NCI-H128 (cell line): Measurements from ENCODE around the gene WFDC12.

Source experiments
- DNase-seq: peaks from one replicate; lab custom pipeline; 2025; ENCODE audit not compliant: unreplicated experiment; lab: John Stamatoyannopoulos, UW

The WFDC12 gene

GRCh38 chr20:45092898-45093297 is 31.4 kb downstream of the WFDC12 start:
- DNase-seq = no peak

- DNase-seq = no peak
These were observed 32.9 kb downstream of the WFDC12 start for GRCh38 chr20:45091366-45091765.

- no peak for DNase-seq
These were observed 33.8 kb downstream of the WFDC12 start for GRCh38 chr20:45090481-45090880.

GRCh38 chr20:45088247-45088646 is 36.0 kb downstream of the WFDC12 start:
- DNase-seq = no peak

GRCh38 chr20:45087814-45088213 is 36.5 kb downstream of the WFDC12 start:
- no peak for DNase-seq

- no peak for DNase-seq
These were observed 37.0 kb downstream of the WFDC12 start for GRCh38 chr20:45087097-45087790.

- DNase-seq = no peak
These were observed 38.4 kb downstream of the WFDC12 start for GRCh38 chr20:45085867-45086266.

GRCh38 chr20:45085289-45085688 is 39.0 kb downstream of the WFDC12 start:
- no peak for DNase-seq

- no peak for DNase-seq
These were observed 41.1 kb downstream of the WFDC12 start for GRCh38 chr20:45083127-45083526.

GRCh38 chr20:45082468-45082867 is 41.8 kb downstream of the WFDC12 start:
- no peak for DNase-seq

- no peak for DNase-seq
These were observed 43.2 kb downstream of the WFDC12 start for GRCh38 chr20:45080867-45081624.

- no peak for DNase-seq
These were observed 46.7 kb downstream of the WFDC12 start for GRCh38 chr20:45077559-45077958.
